HG03378 (cell line): ENCODE data around the gene KCNJ14.
"Not testable (repeated sequence)": the region's sequence is repeated elsewhere in the genome, so short reads cannot be mapped to it uniquely, and the experiment has no call there.

ENCODE experiments used
- ATAC-seq: cut with Tn5 transposase; IDR thresholded peaks from one replicate; pipeline ENCODE4 v1.9.1; 2021; ENCODE audit warnings: mild to moderate bottlenecking, moderate library complexity; ENCODE audit not compliant: unreplicated experiment

Gene KCNJ14

GRCh38 chr19:48486706-48487105, 31.3 kb downstream of the KCNJ14 start:
- ATAC-seq = not testable (repeated sequence)

- ATAC-seq = no peak
These were observed 32.2 kb downstream of the KCNJ14 start for GRCh38 chr19:48487544-48487943.

GRCh38 chr19:48487948-48488347, 32.6 kb downstream of the KCNJ14 start:
- no peak for ATAC-seq

- ATAC-seq = not testable (repeated sequence)
These were observed 33.1 kb downstream of the KCNJ14 start for GRCh38 chr19:48488478-48488877.

- ATAC-seq = no peak
These were observed 34.3 kb downstream of the KCNJ14 start for GRCh38 chr19:48489608-48490216.

- no peak for ATAC-seq
These were observed 35.8 kb downstream of the KCNJ14 start for GRCh38 chr19:48490981-48491792.

GRCh38 chr19:48491793-48492123, 36.4 kb downstream of the KCNJ14 start:
- no peak for ATAC-seq

- peak; percentile 58 for ATAC-seq
These were observed 37.7 kb downstream of the KCNJ14 start for GRCh38 chr19:48492925-48493717.

GRCh38 chr19:48493718-48494401, 38.5 kb downstream of the KCNJ14 start:
- ATAC-seq = peak; percentile 2

- ATAC-seq = no peak
These were observed 40.0 kb downstream of the KCNJ14 start for GRCh38 chr19:48495396-48495795.

- ATAC-seq = no peak
These were observed 41.8 kb downstream of the KCNJ14 start for GRCh38 chr19:48496959-48497727.

- no peak for ATAC-seq
These were observed 42.6 kb downstream of the KCNJ14 start for GRCh38 chr19:48497728-48498594.

- no peak for ATAC-seq
These were observed 43.4 kb downstream of the KCNJ14 start for GRCh38 chr19:48498595-48499311.

GRCh38 chr19:48499316-48500090, 44.1 kb downstream of the KCNJ14 start:
- ATAC-seq = no peak

GRCh38 chr19:48500830-48501493, 45.6 kb downstream of the KCNJ14 start:
- ATAC-seq = no peak

- no peak for ATAC-seq
These were observed 46.3 kb downstream of the KCNJ14 start for GRCh38 chr19:48501494-48502349.
